IPS-11a (cell line): ENCODE results near the gene GKN1.

Source experiments
- H3K4me3 ChIP-seq: one replicate; pipeline ENCODE4 v1.5.1; 2013; ENCODE audit warnings: low read depth, low read length, control low read depth

The GKN1 gene, protein sequence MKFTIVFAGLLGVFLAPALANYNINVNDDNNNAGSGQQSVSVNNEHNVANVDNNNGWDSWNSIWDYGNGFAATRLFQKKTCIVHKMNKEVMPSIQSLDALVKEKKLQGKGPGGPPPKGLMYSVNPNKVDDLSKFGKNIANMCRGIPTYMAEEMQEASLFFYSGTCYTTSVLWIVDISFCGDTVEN

GRCh38 chr2:68974251-68974650 is at the start of gene GKN1:
Gene GKN1, plus strand, starts transcription at chr2:68974636. Its CDS starts 42 bp downstream, at chr2:68974678.
- H3K4me3 ChIP-seq, result no peak within 1 kb of the TSS

DNA sequence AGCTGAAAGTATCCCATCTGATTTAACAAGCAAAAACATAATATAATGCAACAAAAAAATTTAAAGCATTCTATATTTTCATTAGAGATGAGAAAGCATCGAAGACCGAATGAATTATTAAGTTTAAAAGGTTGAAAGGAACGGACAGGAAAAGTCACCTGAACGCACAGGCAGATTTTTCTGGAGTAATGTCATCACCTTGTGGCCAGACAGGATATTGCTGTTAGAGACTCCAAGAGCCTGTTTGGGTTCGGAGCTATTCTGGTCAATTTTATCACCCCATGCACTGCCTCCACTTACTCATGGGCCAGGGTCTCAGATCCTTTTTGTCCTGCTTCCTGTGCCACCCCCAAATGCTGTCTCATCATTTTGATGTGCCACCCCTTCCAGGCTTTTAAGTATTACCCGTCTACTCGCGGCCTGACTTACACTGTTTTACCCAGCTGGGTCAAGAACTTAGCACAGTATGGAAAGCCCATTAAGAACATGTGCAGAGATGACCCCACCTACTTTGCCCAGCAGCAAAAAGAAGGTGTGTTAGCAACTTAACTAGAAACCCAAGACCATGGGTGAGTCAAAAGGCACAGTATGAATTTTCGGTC is 49.0 kb upstream of the GKN1 start:
- H3K4me3 ChIP-seq, result no peak overlapping the region

DNA sequence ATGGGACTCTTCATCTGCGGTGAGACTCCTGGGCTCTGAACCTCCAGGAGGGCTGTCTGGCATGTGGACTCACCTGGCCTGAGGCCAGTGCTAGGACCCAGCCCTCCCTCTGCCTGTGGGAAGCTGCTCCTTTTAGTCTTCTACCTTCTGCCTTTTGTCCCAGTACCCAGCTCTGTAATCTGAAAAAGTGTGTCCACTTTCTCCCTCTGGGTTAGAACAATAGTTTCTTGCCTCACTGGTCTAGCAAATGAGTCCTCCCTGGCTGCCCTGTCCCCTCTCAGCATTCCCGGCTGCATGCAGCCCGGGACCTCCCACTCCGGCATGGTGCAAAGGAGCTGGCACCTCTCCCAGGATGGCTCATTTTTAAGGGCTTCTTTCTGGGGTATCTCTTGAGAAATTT is 47.6 kb upstream of the GKN1 start:
- no peak overlapping the region for H3K4me3 ChIP-seq

DNA sequence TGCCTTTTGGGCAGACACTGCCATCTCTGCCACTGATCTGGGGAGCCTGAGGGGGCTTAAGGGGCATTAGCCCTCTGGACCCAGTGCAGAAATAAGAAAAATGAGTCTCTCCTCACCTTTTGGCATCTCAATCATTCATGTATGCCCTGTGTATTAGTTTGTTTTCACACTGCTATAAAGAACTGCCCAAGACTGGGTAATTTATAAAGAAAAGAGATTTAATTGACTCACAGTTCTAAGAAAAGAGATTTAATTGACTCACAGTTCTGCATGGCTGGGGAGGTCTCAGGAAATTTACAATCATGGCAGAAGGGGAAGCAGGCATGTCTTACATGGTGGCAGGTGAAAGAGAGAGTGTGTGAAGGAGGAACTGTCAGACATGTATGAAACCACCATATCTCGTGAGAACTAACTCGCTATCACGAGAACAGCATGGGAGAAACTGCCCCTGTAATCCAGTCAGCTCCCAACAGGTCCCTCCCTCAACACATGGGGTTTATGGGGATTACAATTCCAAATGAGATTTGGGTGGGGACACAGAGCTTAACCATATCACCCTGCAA is 43.2 kb upstream of the GKN1 start:
- no peak overlapping the region for H3K4me3 ChIP-seq

DNA sequence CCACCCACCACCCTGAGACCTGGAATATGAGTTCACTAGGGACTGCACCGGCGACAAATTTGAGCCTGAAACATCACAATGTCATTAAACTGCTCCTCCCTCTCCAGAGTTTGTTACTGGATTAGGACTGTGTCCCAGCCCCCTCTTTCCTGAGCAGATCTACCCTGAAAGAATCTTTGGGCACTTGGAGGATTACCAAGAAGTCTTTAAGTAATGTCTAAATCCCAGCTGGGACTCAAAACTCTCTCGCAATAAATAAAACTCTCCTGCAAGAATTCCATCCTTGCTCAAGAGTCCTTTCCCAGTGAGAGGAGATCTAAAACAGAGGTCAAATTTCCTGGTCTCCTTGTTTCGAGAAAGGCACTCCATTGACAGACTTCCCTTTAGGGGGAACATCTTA is 42.6 kb upstream of the GKN1 start:
- no peak overlapping the region for H3K4me3 ChIP-seq

GRCh38 chr2:68932402-68932801 is 42.0 kb upstream of the GKN1 start:
- H3K4me3 ChIP-seq, result no peak overlapping the region

DNA sequence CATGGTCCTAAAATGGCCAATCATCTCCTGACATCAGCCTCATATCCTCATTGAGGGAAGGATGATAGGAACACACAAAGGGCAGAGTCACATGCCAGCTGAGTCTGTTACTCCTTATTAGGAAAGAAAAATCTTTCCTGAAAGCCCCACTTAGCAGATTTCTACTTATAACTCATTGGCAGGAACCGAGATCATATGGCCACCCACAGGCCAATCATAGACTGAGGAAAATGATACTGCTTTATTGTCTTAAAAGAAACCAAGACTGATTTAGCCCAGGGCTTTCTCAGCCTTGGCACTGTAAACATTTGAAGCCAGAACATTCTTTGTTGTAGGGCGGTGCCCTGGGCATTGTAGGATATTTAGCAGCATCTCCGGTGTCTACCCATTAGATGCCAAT is 40.4 kb upstream of the GKN1 start:
- H3K4me3 ChIP-seq, result no peak overlapping the region

DNA sequence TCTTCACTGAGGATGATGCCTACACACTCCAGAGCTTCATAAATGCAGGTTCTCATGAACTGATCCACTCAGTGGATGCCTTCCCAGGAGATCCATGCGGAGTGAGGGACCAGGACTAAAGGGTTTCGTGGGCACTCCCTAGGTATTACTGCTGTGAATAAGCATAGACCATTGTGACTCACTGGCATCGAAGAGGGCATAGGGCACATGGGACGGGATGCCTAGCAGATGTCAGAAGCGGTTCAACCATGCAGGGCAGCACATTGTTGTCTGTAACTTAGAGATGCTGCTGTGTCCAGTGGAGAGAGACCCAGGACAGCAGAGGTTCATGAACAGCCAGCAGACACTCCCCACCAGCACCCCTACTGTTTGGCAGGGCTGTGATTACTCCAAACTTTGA is 39.0 kb upstream of the GKN1 start:
- no peak overlapping the region for H3K4me3 ChIP-seq

DNA sequence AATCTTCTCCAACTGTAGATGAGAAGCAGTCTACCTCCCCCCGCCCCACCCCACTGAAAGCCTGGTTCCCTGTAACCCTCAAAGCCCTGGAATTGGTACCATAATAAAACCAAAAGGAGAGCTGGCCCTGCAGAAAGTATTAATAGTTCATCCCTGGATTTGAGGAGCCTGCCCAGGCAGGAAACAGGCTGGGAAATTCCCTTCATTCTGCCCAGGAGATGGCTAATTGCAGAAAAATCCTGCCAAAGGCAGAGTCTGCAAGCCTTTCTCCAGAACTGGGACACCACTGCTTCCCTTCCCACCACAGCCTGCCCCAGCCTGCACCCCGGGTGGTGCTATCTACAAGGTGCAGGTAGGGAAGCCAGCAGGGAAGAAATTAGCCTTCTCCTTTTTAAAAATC is 38.0 kb upstream of the GKN1 start:
- no peak overlapping the region for H3K4me3 ChIP-seq

GRCh38 chr2:68936889-68937288 is 37.5 kb upstream of the GKN1 start:
- no peak overlapping the region for H3K4me3 ChIP-seq

- no peak overlapping the region for H3K4me3 ChIP-seq
These were observed 36.9 kb upstream of the GKN1 start for GRCh38 chr2:68937346-68938055.

DNA sequence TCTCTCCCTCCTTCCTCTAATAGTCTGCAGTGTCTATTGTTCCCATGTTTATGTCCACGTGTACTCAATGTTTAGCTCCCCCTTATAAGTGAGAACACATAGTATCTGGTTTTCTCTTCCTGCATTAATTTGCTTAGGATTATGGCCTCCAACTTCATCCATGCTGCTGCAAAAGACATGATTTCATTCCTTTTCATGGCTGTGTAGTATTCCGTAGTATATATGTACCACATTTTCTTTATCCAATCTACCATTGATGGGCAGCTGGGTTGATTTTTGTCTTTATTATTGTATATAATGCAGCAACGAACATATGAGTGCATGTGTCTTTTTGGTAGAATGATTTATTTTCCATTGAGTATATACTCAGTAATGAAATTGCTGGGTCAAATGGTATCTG is 35.5 kb upstream of the GKN1 start:
- H3K4me3 ChIP-seq, result no peak overlapping the region

DNA sequence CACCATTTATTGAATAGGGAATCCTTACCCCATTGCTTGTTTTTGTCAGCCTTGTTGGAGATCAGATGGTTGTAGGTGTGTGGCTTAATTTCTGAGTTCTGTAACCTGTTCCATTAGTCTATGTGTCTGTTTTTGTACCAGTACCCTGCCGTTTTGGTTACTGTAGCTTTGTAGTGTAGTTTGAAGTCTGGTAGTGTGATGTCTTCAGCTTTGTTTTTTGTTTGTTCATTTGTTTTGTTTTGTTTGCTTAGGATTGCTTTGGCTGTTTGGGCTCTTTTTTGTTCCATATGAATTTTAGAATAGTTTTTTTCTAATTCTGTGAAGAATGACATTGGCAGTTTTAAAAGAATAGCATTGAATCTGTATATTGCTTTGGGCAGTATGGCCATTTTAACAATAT is 34.5 kb upstream of the GKN1 start:
- no peak overlapping the region for H3K4me3 ChIP-seq

GRCh38 chr2:68940369-68940768 is 34.1 kb upstream of the GKN1 start:
- H3K4me3 ChIP-seq, result no peak overlapping the region

DNA sequence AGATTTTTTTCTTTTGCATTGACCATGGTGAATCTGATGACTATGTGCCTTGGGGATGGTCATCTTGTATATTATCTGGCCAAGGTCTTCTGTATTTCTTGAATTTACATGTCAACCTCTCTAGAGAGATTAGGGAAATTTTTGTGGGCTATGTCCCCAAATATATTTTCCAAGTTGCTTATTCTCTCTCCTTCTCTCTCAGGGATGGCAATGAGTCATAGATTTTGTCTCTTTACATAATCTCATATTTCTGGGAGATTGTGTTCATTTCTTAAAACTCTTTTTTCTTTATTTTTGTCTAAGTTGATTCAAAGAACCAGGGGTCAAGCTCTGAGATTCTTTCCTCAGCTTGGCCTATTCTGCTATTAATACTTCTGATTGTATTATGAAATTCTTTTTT is 31.6 kb upstream of the GKN1 start:
- H3K4me3 ChIP-seq, result no peak overlapping the region

DNA sequence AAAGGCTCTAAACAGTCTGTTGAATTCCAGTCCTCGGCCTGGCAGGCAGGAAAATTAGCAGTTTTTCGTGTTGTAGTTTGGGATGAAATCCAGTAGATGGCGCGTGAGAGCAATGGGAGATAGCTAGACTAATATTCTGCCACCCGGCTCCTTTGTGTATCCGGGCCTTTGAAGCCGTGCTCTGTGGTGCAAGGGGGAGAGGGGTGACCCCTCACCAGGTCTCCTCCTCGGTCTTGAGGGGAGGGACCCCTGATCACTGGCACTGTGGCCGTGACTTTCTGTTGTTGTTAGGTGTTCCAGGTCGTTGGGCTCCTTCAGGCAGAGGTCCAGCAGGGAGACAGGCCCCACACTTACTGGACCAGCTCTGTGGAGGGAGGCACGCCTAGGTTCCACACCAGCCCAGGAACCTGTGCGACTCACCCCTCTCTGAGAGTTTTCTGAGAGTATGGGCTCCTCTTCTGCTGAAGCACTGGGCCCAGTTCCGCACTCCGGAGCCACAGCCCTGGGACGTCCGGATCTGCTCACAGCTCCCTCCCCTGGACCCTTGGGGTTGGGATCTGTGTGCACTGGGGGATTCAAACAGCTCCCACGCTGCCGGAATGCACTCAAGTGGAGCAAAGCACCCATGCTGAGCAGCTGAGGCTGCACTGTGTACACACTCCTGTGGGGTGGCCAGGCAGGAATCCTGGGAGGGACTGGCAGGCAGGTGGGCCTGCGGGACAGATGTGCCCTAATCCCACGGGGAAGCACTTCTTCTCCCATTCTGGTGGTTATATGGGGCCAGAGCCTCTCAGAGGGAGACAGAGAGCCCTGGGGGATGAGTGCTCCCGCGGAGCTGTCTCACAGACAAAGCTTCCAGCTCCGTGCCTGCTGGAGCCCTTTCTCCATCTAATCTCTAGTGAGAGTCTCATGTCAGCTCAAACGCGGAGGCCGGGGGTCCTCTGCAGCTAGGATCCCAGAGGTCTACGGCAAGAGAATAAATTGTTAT is 30.6 kb upstream of the GKN1 start:
- H3K4me3 ChIP-seq, result peak overlapping the region; percentile 46

DNA sequence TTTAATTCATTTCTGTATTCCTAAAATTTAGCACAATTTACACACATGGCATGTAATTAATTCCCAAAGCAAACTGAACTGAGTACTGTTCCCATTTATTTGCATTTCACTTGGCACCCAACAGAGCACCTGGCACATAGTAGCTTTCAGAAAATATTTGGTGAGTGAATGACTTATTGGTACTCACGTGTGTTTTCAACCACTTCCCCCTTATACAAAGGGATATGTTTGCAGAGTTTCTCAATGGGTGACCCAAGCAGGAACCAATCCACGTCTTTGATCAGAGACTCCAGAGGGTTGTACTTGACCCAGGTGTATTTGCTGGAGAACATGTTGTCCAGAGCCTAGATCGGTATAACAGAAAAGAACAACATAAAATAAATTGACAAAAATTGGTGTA is 28.3 kb upstream of the GKN1 start:
- no peak overlapping the region for H3K4me3 ChIP-seq

GRCh38 chr2:68948710-68949109 is 25.7 kb upstream of the GKN1 start:
- no peak overlapping the region for H3K4me3 ChIP-seq

GRCh38 chr2:68951899-68952298 is 22.5 kb upstream of the GKN1 start:
- no peak overlapping the region for H3K4me3 ChIP-seq

DNA sequence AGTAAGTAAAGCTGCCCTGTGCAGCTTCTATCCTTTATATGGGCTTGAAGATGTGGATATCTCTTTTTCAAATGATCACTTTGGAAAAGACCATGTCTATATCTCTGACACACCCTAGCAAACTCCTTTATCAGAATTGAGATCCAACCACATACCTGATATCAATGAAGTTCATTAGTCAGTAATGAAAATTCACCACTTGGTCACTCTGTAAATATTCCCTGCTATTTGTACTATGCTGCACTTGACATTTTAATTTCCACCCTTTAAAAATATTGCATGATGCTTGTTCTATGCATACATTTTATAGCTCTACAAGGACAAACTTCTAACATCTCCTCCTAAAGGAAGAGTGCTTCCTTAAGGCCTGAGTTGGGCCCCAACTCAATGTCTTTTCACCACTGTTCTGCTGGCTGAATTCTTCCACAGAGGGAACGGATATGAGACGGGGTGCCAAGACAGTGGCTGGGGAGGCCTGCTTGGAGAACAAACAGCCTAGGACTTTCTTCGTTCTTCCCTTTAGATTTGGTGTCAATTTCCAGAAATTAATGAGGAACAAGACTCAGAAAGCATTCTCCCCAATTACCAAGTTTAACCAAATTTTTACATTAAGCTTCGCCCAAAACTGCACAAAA is 21.4 kb upstream of the GKN1 start, which contains the start of gene GKN2:
Gene GKN2, minus strand, starts transcription at position 7 of the 635 bp plus-strand sequence. CDS start 32 bp downstream, outside the sequence.
- no peak within 1 kb of the TSS for H3K4me3 ChIP-seq
